GM12878 (cell line): ENCODE data around the gene FHOD3. TPM values are rescaled to one million over a fixed set of nuclear protein-coding genes. Genes with fewer than 3 reads are reported as not detected.

ENCODE experiments used
- ATAC-seq: fragments of 200-7000 bp; cut with Tn5 transposase; 3 replicates; pipeline ENCODE4 v1.9.1; 2020; ENCODE audit warnings: mild to moderate bottlenecking, moderate library complexity
- BruUV-seq: library from RNA; stranded (reverse); fragments of 400-500 nt; replicated peaks from 2 replicates; lab custom pipeline; 2021; lab: Mats Ljungman, UMichigan
- CTCF ChIA-PET: fragments of 300-600 bp; sonication (Branson Sonifier 250); formaldehyde crosslinking; extraction: SDS; loops from one replicate; lab custom pipeline; 2021; ENCODE audit warnings: inconsistent platforms; lab: Yijun Ruan, JAX
- POLR2A ChIA-PET: fragments of 350-600 bp; formaldehyde crosslinking; extraction: SDS; loops from one replicate; lab custom pipeline; 2021; ENCODE audit warnings: inconsistent platforms; lab: Charles Lee
- RAD21 ChIA-PET: fragments of 300-600 bp; sonication (Branson Sonifier 250); formaldehyde crosslinking; loops from one replicate; lab custom pipeline; 2023; ENCODE audit warnings: antibody characterized with exemption; ENCODE audit not compliant: unreplicated experiment; lab: Charles Lee
- SMC1A ChIA-PET: fragments of 300-600 bp; sonication (Branson Sonifier 250); formaldehyde crosslinking; loops from one replicate; lab custom pipeline; 2023; ENCODE audit not compliant: unreplicated experiment, uncharacterized antibody; lab: Charles Lee
- DNase-seq: peaks from one replicate; pipeline ENCODE4 v3.0.0-alpha.2; 2011; ENCODE audit warnings: low read depth, low spot score
- FAIRE-seq: peaks from 3 replicates; lab custom pipeline; 2011; peaks lifted over from hg19 to GRCh38; lab: Jason Lieb, UNC
- H2AFZ ChIP-seq: 2 replicates; pipeline ENCODE4 v1.6.0; 2011; ENCODE audit warnings: low read depth, low read length, control low read depth; ENCODE audit not compliant: control insufficient read depth
- H3K27ac ChIP-seq: 2 replicates; pipeline ENCODE4 v1.5.1; 2011; ENCODE audit warnings: control low read depth; ENCODE audit not compliant: control insufficient read depth, insufficient read depth
- H3K27me3 ChIP-seq, 2 experiments: replicated peaks in 1 of 2; 2 replicates each; pipeline versions ENCODE4 v1.6.0 to v1.6.1; 2011; ENCODE audit warnings: low read length in 1 of 2; ENCODE audit not compliant: control insufficient read depth in 2 of 2, insufficient read depth in 2 of 2
- H3K36me3 ChIP-seq, 2 experiments: 2 replicates each; pipeline ENCODE4 v1.5.1; 2011; ENCODE audit warnings: low read length in 1 of 2; ENCODE audit not compliant: control insufficient read depth in 2 of 2, insufficient read depth in 2 of 2
- H3K4me1 ChIP-seq: 2 replicates; pipeline ENCODE4 v1.6.1; 2011; ENCODE audit warnings: mild to moderate bottlenecking, low read length, moderate library complexity, mixed read lengths; ENCODE audit not compliant: control insufficient read depth, insufficient read depth
- H3K4me2 ChIP-seq: 2 replicates; pipeline ENCODE4 v1.6.0; 2011; ENCODE audit warnings: control low read depth; ENCODE audit not compliant: control insufficient read depth, insufficient read depth
- H3K4me3 ChIP-seq: fragments of 200-600 bp; sonication (generic); 2 replicates; pipeline ENCODE4 v1.5.1; 2016
- H3K79me2 ChIP-seq: 2 replicates; pipeline ENCODE4 v1.6.0; 2011; ENCODE audit warnings: low read length; ENCODE audit not compliant: control insufficient read depth, insufficient read depth
- H3K9ac ChIP-seq: 2 replicates; pipeline ENCODE4 v1.8.0; 2011; ENCODE audit warnings: low read length, control low read depth, mixed read lengths; ENCODE audit not compliant: control insufficient read depth, insufficient read depth
- H3K9me3 ChIP-seq: replicated peaks from 3 replicates; pipeline ENCODE4 v1.5.1; 2011; ENCODE audit warnings: mild to moderate bottlenecking, low read length; ENCODE audit not compliant: control insufficient read depth, insufficient read depth
- H4K20me1 ChIP-seq: 2 replicates; pipeline ENCODE4 v1.6.0; 2011; ENCODE audit not compliant: control insufficient read depth, insufficient read depth
- BHLHE40 ChIP-seq, 2 experiments: fragments of 450-650 bp in 1 of 2; IDR thresholded peaks; 2 replicates each; pipeline ENCODE4 v1.6.1; 2011 to 2017; ENCODE audit warnings: low read depth in 2 of 2, borderline replicate concordance in 1 of 2, improper control_type of control experiment in 1 of 2, low read length in 1 of 2, mild to moderate bottlenecking in 1 of 2
- CUX1 ChIP-seq: IDR thresholded peaks from 2 replicates; pipeline ENCODE4 v1.6.1; 2012; ENCODE audit warnings: improper control_type of control experiment, low read depth, low read length; ENCODE audit not compliant: insufficient replicate concordance
- WGBS: methylation state at CpG from one replicate; pipeline ENCODE4 v1.1.6; 2016; ENCODE audit warnings: low lambda C conversion rate; ENCODE audit not compliant: insufficient replicate concordance, insufficient coverage; ENCODE audit errors: missing lambda C conversion rate; 5-methylcytosine and 5-hydroxymethylcytosine counted together
- in situ Hi-C: fragments of 300-500 bp; cut with MboI; formaldehyde crosslinking; loops from 9 replicates; pipeline ENCODE4 v1.14.3; 2018; ENCODE audit warnings: mixed read lengths
- intact Hi-C: fragments of 100-400 bp; cut with micrococcal nuclease; formaldehyde crosslinking; loops from one replicate; pipeline ENCODE4 v1.14.2; 2022; ENCODE audit not compliant: unreplicated experiment
- polyA plus RNA-seq, 11 experiments: library from polyadenylated mRNA; depleted of rRNA in 4 of 11; unstranded in 6 of 11; stranded (reverse) in 5 of 11; fragments of >200 nt; fragmentation: Nextera tagmentation in 4 of 11; fragmentation: Illumina TruSeq in 1 of 11; extraction: Ambion mirVana in 4 of 11; extraction: Trizol in 1 of 11; gene quantifications; 1 replicate in 1 of 11; 2 replicates in 10 of 11; pipeline versions ENCODE4 v1.2.1 to v1.2.3, GENCODE V29; 2011 to 2016; ENCODE audit warnings: inconsistent platforms in 2 of 11, missing spikeins in 2 of 11, low read depth in 1 of 11
- total RNA-seq, 4 experiments: library from RNA; depleted of rRNA in 3 of 4; stranded (reverse); fragments of >200 nt in 3 of 4; fragmentation: Illumina TruSeq in 1 of 4; extraction: Trizol in 1 of 4; gene quantifications; 2 replicates each; pipeline versions ENCODE4 v1.2.1 to v1.2.3, GENCODE V29; 2013 to 2021

FHOD3 gene
- total and polyA plus RNA-seq, 10 of the 15 experiments (the other 5 are each of a cell fraction or from before 2014, with no cell fraction given), result 0.77 to 26.7 (median 10.4) TPM

GRCh38 chr18:36485772-36486171 is 188.3 kb downstream of the FHOD3 start:
- intact Hi-C loops (no loop called here), in situ Hi-C loops (no loop called here)
- H3K36me3 ChIP-seq, result no peaks in the 10 kb centered on the region; a peak in 1 of 4 replicates
- CTCF ChIA-PET, result interaction anchor here (1.6 kb wide), 1 partner anchor 43 kb away, joined by 3 read pairs; no protein-coding TSS in a partner anchor
- POLR2A ChIA-PET, result interaction anchor here (1.1 to 1.4 kb wide), 2 partner anchors 9 to 75 kb away, joined by 3 to 4 read pairs; no protein-coding TSS in a partner anchor
- WGBS, result 18% methylated on average over 2 of the region's 2 CpGs
- no peaks in the 10 kb centered on the region for H3K4me1 ChIP-seq
- TF ChIP-seq CUX1 (no peak), BHLHE40 (IDR thresholded peaks at IDR 0.05; ENCODE audit: borderline replicate concordance in 1 of 2, low read depth in 2 of 2, low read length in 1 of 2) (peak; percentile 23 to 47; a peak in 2 of 4 replicates)
- no peak overlapping the region for H3K27ac ChIP-seq
- H2AFZ ChIP-seq, result no peak overlapping the region
- no peaks in the 10 kb centered on the region for H3K79me2 ChIP-seq
- H3K4me2 ChIP-seq, result no peak overlapping the region
- no peaks in the 10 kb centered on the region for H3K27me3 ChIP-seq
- no TSS peak for BruUV-seq
- H3K9me3 ChIP-seq, result no peaks in the 10 kb centered on the region
- no peak for DNase-seq
- 0 out of 2 replicates have a peak, but pooled peaks cover 2% of the 10 kb centered on the region for H4K20me1 ChIP-seq
- no peak for FAIRE-seq
- SMC1A ChIA-PET, result interaction anchor here (0.7 to 4.0 kb wide), 5 partner anchors 10 to 172 kb away, joined by 3 to 13 read pairs (median 9); no protein-coding TSS in a partner anchor
- RAD21 ChIA-PET, result no interaction called here
- H3K4me3 ChIP-seq, result no peak overlapping the region
- ATAC-seq, result peak; percentile 41
- no peak overlapping the region for H3K9ac ChIP-seq
